Measurements from ENCODE around the gene WDR36.

WDR36 gene

GRCh38 chr5:111077678-111078077 lies 14.5 kb upstream of the WDR36 start:
- Histone ChIP-seq H3K4me2 (ENCODE audit: low read length, poor library complexity, severe bottlenecking) (no peak overlapping the region), H2BK15ac (ENCODE audit: low read depth, poor library complexity, severe bottlenecking) (no peak overlapping the region), H4K91ac (ENCODE audit: low read length) (no peak overlapping the region), H3K79me1 (replicated peaks; ENCODE audit: low read length, poor library complexity, severe bottlenecking) (no peaks in the 10 kb centered on the region), H3K27ac (ENCODE audit: low read length, poor library complexity, severe bottlenecking) (no peak overlapping the region), H2BK120ac (ENCODE audit: low read depth, low read length) (no peak overlapping the region), H3K9me3 (ENCODE audit: control insufficient read depth, low read length) (no peaks in the 10 kb centered on the region), H3K9ac (ENCODE audit: low read length) (no peak overlapping the region), H3K4ac (ENCODE audit: low read depth in 1 of 2, low read length in 2 of 2) (no peak overlapping the region), H2AFZ (ENCODE audit: low read depth, low read length) (no peak overlapping the region), H3K4me3 (ENCODE audit: insufficient read depth in 1 of 2, low read depth in 1 of 2, low read length in 2 of 2) (no peak overlapping the region), H3K18ac (ENCODE audit: low read depth in 1 of 2, low read length in 2 of 2) (no peak overlapping the region), H2AK5ac (ENCODE audit: low read length, severe bottlenecking) (no peak overlapping the region), H2BK12ac (ENCODE audit: low read length in 2 of 2) (no peak overlapping the region), H3K23ac (ENCODE audit: low read length in 2 of 2) (no peak overlapping the region), H3K36me3 (ENCODE audit: control insufficient read depth in 1 of 2, insufficient read depth in 2 of 2, low read depth in 1 of 2, low read length in 2 of 2) (peaks cover 0 to 7% of the 10 kb centered on the region in 2 experiments), H2BK5ac (ENCODE audit: low read depth, low read length, poor library complexity, severe bottlenecking) (no peak overlapping the region), H4K8ac (ENCODE audit: low read length) (no peak overlapping the region), H3K4me1 (ENCODE audit: control insufficient read depth, insufficient read depth, low read depth, low read length) (no peaks in the 10 kb centered on the region), H3K27me3 (ENCODE audit: control insufficient read depth in 1 of 2, insufficient read depth in 1 of 2, low read length in 2 of 2) (peaks cover 0 to 10% of the 10 kb centered on the region in 2 experiments), H3K14ac (ENCODE audit: low read length in 2 of 2) (no peak overlapping the region)
- no peak for DNase-seq
- WGBS, result 89% methylated on average over 1 of the region's 2 CpGs

GRCh38 chr5:111079846-111080245 lies 12.3 kb upstream of the WDR36 start:
- Histone ChIP-seq H2AK5ac (ENCODE audit: low read length, severe bottlenecking) (no peak overlapping the region), H3K4me2 (ENCODE audit: low read length, poor library complexity, severe bottlenecking) (no peak overlapping the region), H3K4ac (ENCODE audit: low read depth in 1 of 2, low read length in 2 of 2) (no peak overlapping the region), H2BK15ac (ENCODE audit: low read depth, poor library complexity, severe bottlenecking) (no peak overlapping the region), H2BK12ac (ENCODE audit: low read length in 2 of 2) (no peak overlapping the region), H3K27ac (ENCODE audit: low read length, poor library complexity, severe bottlenecking) (no peak overlapping the region), H3K14ac (ENCODE audit: low read length in 2 of 2) (no peak overlapping the region), H3K27me3 (ENCODE audit: control insufficient read depth in 1 of 2, insufficient read depth in 1 of 2, low read length in 2 of 2) (no peaks in the 10 kb centered on the region), H3K23ac (ENCODE audit: low read length in 2 of 2) (no peak overlapping the region), H3K9me3 (ENCODE audit: control insufficient read depth, low read length) (no peaks in the 10 kb centered on the region), H3K18ac (ENCODE audit: low read depth in 1 of 2, low read length in 2 of 2) (no peak overlapping the region), H3K79me1 (replicated peaks; ENCODE audit: low read length, poor library complexity, severe bottlenecking) (no peaks in the 10 kb centered on the region), H2BK120ac (ENCODE audit: low read depth, low read length) (no peak overlapping the region), H3K4me1 (ENCODE audit: control insufficient read depth, insufficient read depth, low read depth, low read length) (no peaks in the 10 kb centered on the region), H3K36me3 (ENCODE audit: control insufficient read depth in 1 of 2, insufficient read depth in 2 of 2, low read depth in 1 of 2, low read length in 2 of 2) (peaks cover 0 to 7% of the 10 kb centered on the region in 2 experiments), H3K4me3 (ENCODE audit: insufficient read depth in 1 of 2, low read depth in 1 of 2, low read length in 2 of 2) (no peak overlapping the region), H2BK5ac (ENCODE audit: low read depth, low read length, poor library complexity, severe bottlenecking) (no peak overlapping the region), H2AFZ (ENCODE audit: low read depth, low read length) (no peak overlapping the region), H4K91ac (ENCODE audit: low read length) (no peak overlapping the region), H4K8ac (ENCODE audit: low read length) (no peak overlapping the region), H3K9ac (ENCODE audit: low read length) (no peak overlapping the region)
- DNase-seq, result no peak
- no CpG with 5 or more reads among the region's 1 CpG for WGBS

DNA sequence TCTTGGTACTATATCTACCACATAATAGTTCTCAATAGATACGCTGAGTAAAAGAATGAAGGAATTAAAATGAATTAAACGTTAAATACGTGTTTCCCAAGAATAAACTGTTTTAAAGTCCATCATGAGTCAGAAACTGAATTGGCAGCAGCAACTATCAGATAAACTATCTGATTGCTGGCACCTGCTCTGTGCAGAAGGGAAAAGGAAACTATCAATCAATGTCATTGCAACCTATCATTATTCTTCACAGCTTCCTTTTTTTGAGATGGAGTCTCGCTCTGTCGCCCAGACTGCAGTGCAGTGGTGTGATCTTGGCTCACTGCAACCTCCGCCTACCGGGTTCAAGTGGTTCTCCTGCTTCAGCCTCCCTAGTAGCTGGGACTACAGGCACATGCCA lies 8.8 kb upstream of the WDR36 start:
- no peak overlapping the region for H3K4me3 ChIP-seq (ENCODE audit: insufficient read depth in 1 of 2, low read depth in 1 of 2, low read length in 2 of 2)
- H2AFZ ChIP-seq (ENCODE audit: low read depth, low read length), result no peak overlapping the region
- no peak overlapping the region for H2BK12ac ChIP-seq (ENCODE audit: low read length in 2 of 2)
- H2BK15ac ChIP-seq (ENCODE audit: low read depth, poor library complexity, severe bottlenecking), result no peak overlapping the region
- H3K36me3 ChIP-seq (ENCODE audit: control insufficient read depth in 1 of 2, insufficient read depth in 2 of 2, low read depth in 1 of 2, low read length in 2 of 2), result no peaks in the 10 kb centered on the region
- no peak overlapping the region for H3K4me2 ChIP-seq (ENCODE audit: low read length, poor library complexity, severe bottlenecking)
- H4K91ac ChIP-seq (ENCODE audit: low read length), result no peak overlapping the region
- no peak overlapping the region for H2BK5ac ChIP-seq (ENCODE audit: low read depth, low read length, poor library complexity, severe bottlenecking)
- H3K18ac ChIP-seq (ENCODE audit: low read depth in 1 of 2, low read length in 2 of 2), result no peak overlapping the region
- no peaks in the 10 kb centered on the region for H3K4me1 ChIP-seq (ENCODE audit: control insufficient read depth, insufficient read depth, low read depth, low read length)
- H3K23ac ChIP-seq (ENCODE audit: low read length in 2 of 2), result no peak overlapping the region
- H3K27me3 ChIP-seq (ENCODE audit: control insufficient read depth in 1 of 2, insufficient read depth in 1 of 2, low read length in 2 of 2), result no peaks in the 10 kb centered on the region
- H3K4ac ChIP-seq (ENCODE audit: low read depth in 1 of 2, low read length in 2 of 2), result no peak overlapping the region
- DNase-seq, result no peak
- H3K14ac ChIP-seq (ENCODE audit: low read length in 2 of 2), result no peak overlapping the region
- no peak overlapping the region for H4K8ac ChIP-seq (ENCODE audit: low read length)
- no peak overlapping the region for H3K27ac ChIP-seq (ENCODE audit: low read length, poor library complexity, severe bottlenecking)
- H3K79me1 ChIP-seq (replicated peaks; ENCODE audit: low read length, poor library complexity, severe bottlenecking), result no peaks in the 10 kb centered on the region
- 87% methylated on average over 5 of the region's 7 CpGs for WGBS
- no peak overlapping the region for H2BK120ac ChIP-seq (ENCODE audit: low read depth, low read length)
- H3K9ac ChIP-seq (ENCODE audit: low read length), result no peak overlapping the region
- no peaks in the 10 kb centered on the region for H3K9me3 ChIP-seq (ENCODE audit: control insufficient read depth, low read length)
- no peak overlapping the region for H2AK5ac ChIP-seq (ENCODE audit: low read length, severe bottlenecking)

GRCh38 chr5:111095982-111096381 lies 3.8 kb downstream of the WDR36 start:
- no peaks in the 10 kb centered on the region for H3K9me3 ChIP-seq (ENCODE audit: control insufficient read depth, low read length)
- peaks cover 3 to 53% of the 10 kb centered on the region in 2 experiments for H3K36me3 ChIP-seq (ENCODE audit: control insufficient read depth in 1 of 2, insufficient read depth in 2 of 2, low read depth in 1 of 2, low read length in 2 of 2)
- no peak overlapping the region for H3K4me3 ChIP-seq (ENCODE audit: insufficient read depth in 1 of 2, low read depth in 1 of 2, low read length in 2 of 2)
- peaks cover 2% of the 10 kb centered on the region for H3K4me1 ChIP-seq (ENCODE audit: control insufficient read depth, insufficient read depth, low read depth, low read length)
- H3K18ac ChIP-seq (ENCODE audit: low read depth in 1 of 2, low read length in 2 of 2), result no peak overlapping the region
- no peak overlapping the region for H3K9ac ChIP-seq (ENCODE audit: low read length)
- no peak overlapping the region for H4K8ac ChIP-seq (ENCODE audit: low read length)
- H3K23ac ChIP-seq (ENCODE audit: low read length in 2 of 2), result no peak overlapping the region
- no peak overlapping the region for H2BK12ac ChIP-seq (ENCODE audit: low read length in 2 of 2)
- H2BK15ac ChIP-seq (ENCODE audit: low read depth, poor library complexity, severe bottlenecking), result no peak overlapping the region
- WGBS, result 100% methylated on average over 1 of the region's 1 CpG
- no peak overlapping the region for H2AFZ ChIP-seq (ENCODE audit: low read depth, low read length)
- H2BK5ac ChIP-seq (ENCODE audit: low read depth, low read length, poor library complexity, severe bottlenecking), result no peak overlapping the region
- no peak overlapping the region for H2BK120ac ChIP-seq (ENCODE audit: low read depth, low read length)
- DNase-seq, result no peak
- no peak overlapping the region for H3K4ac ChIP-seq (ENCODE audit: low read depth in 1 of 2, low read length in 2 of 2)
- no peak overlapping the region for H3K4me2 ChIP-seq (ENCODE audit: low read length, poor library complexity, severe bottlenecking)
- no peak overlapping the region for H2AK5ac ChIP-seq (ENCODE audit: low read length, severe bottlenecking)
- H4K91ac ChIP-seq (ENCODE audit: low read length), result no peak overlapping the region
- no peak overlapping the region for H3K27ac ChIP-seq (ENCODE audit: low read length, poor library complexity, severe bottlenecking)
- H3K14ac ChIP-seq (ENCODE audit: low read length in 2 of 2), result no peak overlapping the region
- peaks cover 13% of the 10 kb centered on the region for H3K79me1 ChIP-seq (replicated peaks; ENCODE audit: low read length, poor library complexity, severe bottlenecking)
- H3K27me3 ChIP-seq (ENCODE audit: control insufficient read depth in 1 of 2, insufficient read depth in 1 of 2, low read length in 2 of 2), result no peaks in the 10 kb centered on the region
